Right ventricle myocardium inferior (tissue), 1 donor: Measurements from ENCODE around the gene PREX1. TPM values are rescaled to one million over a fixed set of nuclear protein-coding genes. Genes with fewer than 3 reads are reported as not detected.
A peak's percentile ranks its signal among the peaks of the same experiment; 100 is the strongest.
"Not testable (repeated sequence)": the region's sequence is repeated elsewhere in the genome, so short reads cannot be mapped to it uniquely, and the experiment has no call there.

ENCODE experiments used
- ATAC-seq: fragments of 200-7000 bp; cut with Tn5 transposase; one replicate; pipeline ENCODE4 v1.9.1; 2020; ENCODE audit warnings: mild to moderate bottlenecking, moderate library complexity
- DNase-seq: peaks from one replicate; pipeline ENCODE4 v3.0.0; 2021; ENCODE audit errors: missing footprints
- intact Hi-C: fragments of 100-400 bp; cut with DNase I; formaldehyde crosslinking; loops from one replicate; pipeline ENCODE4 v1.11.0; 2022
- total RNA-seq: library from RNA; stranded (reverse); fragmentation: NEBNext Ultra II Directional; extraction: Animal tissue kit (Norgen Biotek cat#: 25700); gene quantifications from one replicate; pipeline ENCODE4 v1.2.1, GENCODE V29; 2021
- donor health status: DM: no; HTN: yes; CAD: no; lungs with severe emphysema.

PREX1 gene
- total RNA-seq, 1 donor from 2014 or later: 11.0 TPM

DNA sequence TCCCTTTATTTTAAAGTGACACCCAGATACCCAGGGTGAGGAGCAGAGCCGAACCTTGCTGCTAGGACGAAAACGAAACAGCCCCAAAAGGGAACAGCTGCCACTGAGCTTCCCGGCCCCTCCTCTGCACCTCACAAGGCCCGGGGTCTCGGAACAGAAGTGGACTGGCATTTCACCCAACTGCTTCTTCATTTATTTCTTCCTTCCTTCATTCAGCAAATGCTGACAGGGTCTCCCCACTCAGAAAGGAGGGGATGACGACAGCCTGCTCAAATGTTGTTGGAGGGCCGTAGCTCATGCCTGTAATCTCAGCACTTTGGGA lies 220.3 kb downstream of the PREX1 start:
- ATAC-seq: no peak
- intact Hi-C loops: no loop called here

GRCh38 chr20:48606841-48607543 lies 220.8 kb downstream of the PREX1 start:
- no peak for ATAC-seq
- DNase-seq: no peak
- intact Hi-C loops: no loop called here

More for the DNA sequence above, 220.3 kb downstream of the PREX1 start:
- DNase-seq: no peak

GRCh38 chr20:48606172-48606840 lies 221.5 kb downstream of the PREX1 start:
- DNase-seq: no peak
- no peak for ATAC-seq
- intact Hi-C loops: no loop called here

- intact Hi-C loops: no loop called here
- DNase-seq: no peak
Observed at GRCh38 chr20:48605364-48606171, 222.2 kb downstream of the PREX1 start.

GRCh38 chr20:48604936-48605335 lies 222.9 kb downstream of the PREX1 start:
- no peak for DNase-seq
- ATAC-seq: no peak
- intact Hi-C loops: no loop called here

More at GRCh38 chr20:48605364-48606171, 222.2 kb downstream of the PREX1 start:
- no peak for ATAC-seq

DNA sequence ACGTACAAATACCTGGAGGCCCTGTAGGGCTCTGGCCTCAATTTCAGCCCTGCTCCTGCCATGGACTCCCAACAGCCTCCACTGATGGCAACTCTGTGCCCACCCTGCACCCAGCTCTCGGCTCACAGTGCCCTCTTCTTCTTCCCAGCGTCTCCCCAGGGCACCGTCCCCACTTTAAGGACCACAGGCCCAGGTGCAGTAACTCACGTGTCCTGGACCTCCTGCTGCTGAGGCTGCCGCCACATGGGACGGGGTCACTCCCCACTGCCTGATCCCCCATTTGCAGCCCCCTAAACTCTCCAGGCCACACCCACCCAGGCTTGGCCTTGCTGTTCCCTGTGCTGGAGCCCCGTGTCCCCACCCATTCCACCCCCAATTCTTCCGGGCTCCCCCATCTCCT lies 223.4 kb downstream of the PREX1 start:
- intact Hi-C loops: no loop called here
- DNase-seq: no peak
- ATAC-seq: no peak

DNA sequence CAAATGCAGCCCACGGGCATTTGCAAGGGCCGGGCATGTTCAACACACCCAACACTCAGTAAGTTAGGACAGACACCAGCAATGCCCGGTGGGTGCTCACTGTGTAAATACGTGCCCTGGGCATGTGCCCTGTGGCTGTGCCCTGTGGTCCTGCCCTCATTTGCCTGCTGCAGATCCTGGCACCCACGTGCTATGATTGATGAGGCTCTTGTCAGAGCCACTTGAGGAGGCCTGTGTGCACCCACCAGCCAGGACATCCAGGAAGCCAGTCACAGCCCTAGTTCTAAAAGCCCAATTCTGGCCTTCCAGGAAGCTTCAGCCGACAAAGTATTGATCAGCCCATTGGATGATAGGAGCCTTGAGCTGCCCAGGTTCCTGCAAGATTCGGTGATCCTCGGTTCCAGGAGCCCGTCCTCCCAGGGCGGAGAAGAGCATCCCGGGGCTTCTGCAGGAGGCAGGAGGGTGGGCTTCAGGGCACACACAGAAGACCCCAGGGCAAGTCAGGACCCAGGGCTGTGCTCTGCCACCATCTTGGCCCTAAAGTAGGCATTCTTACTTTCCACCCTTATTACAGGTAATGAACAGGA lies 223.9 kb downstream of the PREX1 start:
- ATAC-seq (no peak), DNase-seq (no peak)
- intact Hi-C loops: no loop called here

- DNase-seq (no peak), ATAC-seq (no peak)
- intact Hi-C loops: no loop called here
Observed at GRCh38 chr20:48603116-48603818, 224.5 kb downstream of the PREX1 start.

DNA sequence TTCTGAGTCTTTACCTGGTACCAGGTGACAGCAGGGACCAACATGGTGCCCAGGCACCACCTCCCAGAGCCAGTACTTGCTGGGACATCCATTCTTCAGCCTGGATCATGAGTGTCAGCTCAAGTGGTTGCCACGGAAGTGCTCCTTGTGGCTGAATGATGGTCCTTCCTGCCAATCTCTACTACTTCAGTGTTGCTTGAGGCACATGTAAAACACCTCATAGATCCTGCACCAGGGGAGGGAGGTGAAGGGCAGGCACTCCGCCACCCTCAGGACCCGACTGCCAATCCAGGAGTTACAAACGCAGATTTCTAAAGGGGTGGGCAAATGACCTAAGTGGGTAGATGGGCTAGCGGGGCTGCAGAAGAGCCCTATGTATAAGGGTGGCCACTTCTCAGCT lies 226.0 kb downstream of the PREX1 start:
- ATAC-seq (no peak), DNase-seq (no peak)
- intact Hi-C loops: no loop called here

DNA sequence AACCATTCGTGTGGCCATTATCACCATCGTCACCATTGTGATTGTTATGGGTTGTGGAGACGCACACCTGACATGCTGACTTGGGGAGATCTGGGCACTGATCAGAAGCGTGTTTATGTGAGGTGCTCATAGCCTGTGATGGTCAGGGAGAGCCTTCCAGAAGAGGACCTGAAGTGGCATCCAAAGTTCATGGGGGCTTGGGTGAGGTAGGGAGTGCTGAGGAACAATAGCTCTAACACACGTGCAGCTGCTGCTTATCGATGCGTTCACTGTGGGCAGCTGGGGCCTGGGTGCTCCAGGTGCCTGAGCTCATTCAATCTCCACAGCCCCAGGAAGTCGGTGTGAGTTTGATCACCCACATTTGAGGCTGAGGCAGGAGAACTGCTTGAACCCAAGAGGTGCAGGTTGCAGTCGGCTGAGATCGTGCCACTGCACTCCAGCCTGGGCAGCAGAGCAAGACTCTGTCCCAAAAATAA lies 227.3 kb downstream of the PREX1 start:
- intact Hi-C loops: no loop called here
- no peak for ATAC-seq
- DNase-seq: no peak

GRCh38 chr20:48599748-48600469 lies 227.9 kb downstream of the PREX1 start:
- DNase-seq (no peak), ATAC-seq (no peak)
- intact Hi-C loops: no loop called here

- intact Hi-C loops: no loop called here
- ATAC-seq: no peak
- no peak for DNase-seq
Observed at GRCh38 chr20:48599106-48599747, 228.6 kb downstream of the PREX1 start.

GRCh38 chr20:48598303-48598941 lies 229.4 kb downstream of the PREX1 start:
- intact Hi-C loops, DNase-seq, ATAC-seq: not testable (repeated sequence)

GRCh38 chr20:48597521-48598302 lies 230.1 kb downstream of the PREX1 start:
- DNase-seq: no peak
- intact Hi-C loops: no loop called here
- peak; percentile 16 for ATAC-seq

- DNase-seq (no peak), ATAC-seq (no peak)
- intact Hi-C loops: no loop called here
Observed at GRCh38 chr20:48596334-48596898, 231.4 kb downstream of the PREX1 start.
